ENCODE results near the gene DTHD1.

The DTHD1 gene

GRCh38 chr4:36281384-36282106 lies at the start of gene DTHD1:
Gene DTHD1, plus strand, starts transcription at chr4:36281616. Its CDS starts 143 bp downstream, at chr4:36281759.
- no peak for DNase-seq (ENCODE audit: low read depth in 2 of 3, low spot score in 2 of 3)

GRCh38 chr4:36233567-36234266 lies 47.7 kb upstream of the DTHD1 start:
- DNase-seq (ENCODE audit: low read depth in 2 of 3, low spot score in 2 of 3) = no peak

GRCh38 chr4:36235306-36235705 lies 46.1 kb upstream of the DTHD1 start:
- no peak for DNase-seq (ENCODE audit: low read depth in 2 of 3, low spot score in 2 of 3)

GRCh38 chr4:36236159-36236558 lies 45.3 kb upstream of the DTHD1 start:
- DNase-seq (ENCODE audit: low read depth in 2 of 3, low spot score in 2 of 3) = no peak

GRCh38 chr4:36237366-36238313 lies 43.8 kb upstream of the DTHD1 start:
- no peak for DNase-seq (ENCODE audit: low read depth in 2 of 3, low spot score in 2 of 3)

- DNase-seq (ENCODE audit: low read depth in 2 of 3, low spot score in 2 of 3) = no peak
Measured at GRCh38 chr4:36241771-36242170, 39.6 kb upstream of the DTHD1 start.

- no peak for DNase-seq (ENCODE audit: low read depth in 2 of 3, low spot score in 2 of 3)
Measured at GRCh38 chr4:36242629-36243354, 38.6 kb upstream of the DTHD1 start.

- DNase-seq (ENCODE audit: low read depth in 2 of 3, low spot score in 2 of 3) = peak in 2 of 3 experiments; percentile 23 to 26
Measured at GRCh38 chr4:36243355-36244256, 37.8 kb upstream of the DTHD1 start.

GRCh38 chr4:36244257-36245082 lies 36.9 kb upstream of the DTHD1 start, which contains the start of gene ARAP2:
Gene ARAP2, minus strand, starts transcription at chr4:36244514. Its CDS starts 15,028 bp downstream, at chr4:36229486.
- peak; percentile 47 to 57 (median 57) for DNase-seq (ENCODE audit: low read depth in 2 of 3, low spot score in 2 of 3)

GRCh38 chr4:36249610-36250009 lies 31.8 kb upstream of the DTHD1 start:
- DNase-seq (ENCODE audit: low read depth in 2 of 3, low spot score in 2 of 3) = no peak

GRCh38 chr4:36251983-36252382 lies 29.4 kb upstream of the DTHD1 start:
- no peak for DNase-seq (ENCODE audit: low read depth in 2 of 3, low spot score in 2 of 3)

GRCh38 chr4:36254371-36254770 lies 27.0 kb upstream of the DTHD1 start:
- DNase-seq (ENCODE audit: low read depth in 2 of 3, low spot score in 2 of 3) = no peak

- DNase-seq (ENCODE audit: low read depth in 2 of 3, low spot score in 2 of 3) = no peak
Measured at GRCh38 chr4:36255577-36255976, 25.8 kb upstream of the DTHD1 start.

- DNase-seq (ENCODE audit: low read depth in 2 of 3, low spot score in 2 of 3) = no peak
Measured at GRCh38 chr4:36256398-36256891, 25.0 kb upstream of the DTHD1 start.

- no peak for DNase-seq (ENCODE audit: low read depth in 2 of 3, low spot score in 2 of 3)
Measured at GRCh38 chr4:36260731-36261130, 20.7 kb upstream of the DTHD1 start.

GRCh38 chr4:36264207-36264826 lies 17.1 kb upstream of the DTHD1 start:
- no peak for DNase-seq (ENCODE audit: low read depth in 2 of 3, low spot score in 2 of 3)

- DNase-seq (ENCODE audit: low read depth in 2 of 3, low spot score in 2 of 3) = no peak
Measured at GRCh38 chr4:36267486-36268268, 13.7 kb upstream of the DTHD1 start.

Data from activated CD8-positive, alpha-beta memory T cell treated with anti-CD3 and anti-CD28 coated beads for 48 hours (primary cell).